GM12801 (cell line): ENCODE measurements around the gene ACOX3.

ENCODE experiments used
- CTCF ChIP-seq: IDR thresholded peaks from one replicate; pipeline ENCODE4 v1.5.1; 2011; ENCODE audit warnings: control low read depth; ENCODE audit not compliant: insufficient read length; ENCODE audit errors: extremely low read depth

The ACOX3 gene

GRCh38 chr4:8381814-8382581, 58.5 kb downstream of the ACOX3 start:
- TF ChIP-seq CTCF, result no peak

DNA sequence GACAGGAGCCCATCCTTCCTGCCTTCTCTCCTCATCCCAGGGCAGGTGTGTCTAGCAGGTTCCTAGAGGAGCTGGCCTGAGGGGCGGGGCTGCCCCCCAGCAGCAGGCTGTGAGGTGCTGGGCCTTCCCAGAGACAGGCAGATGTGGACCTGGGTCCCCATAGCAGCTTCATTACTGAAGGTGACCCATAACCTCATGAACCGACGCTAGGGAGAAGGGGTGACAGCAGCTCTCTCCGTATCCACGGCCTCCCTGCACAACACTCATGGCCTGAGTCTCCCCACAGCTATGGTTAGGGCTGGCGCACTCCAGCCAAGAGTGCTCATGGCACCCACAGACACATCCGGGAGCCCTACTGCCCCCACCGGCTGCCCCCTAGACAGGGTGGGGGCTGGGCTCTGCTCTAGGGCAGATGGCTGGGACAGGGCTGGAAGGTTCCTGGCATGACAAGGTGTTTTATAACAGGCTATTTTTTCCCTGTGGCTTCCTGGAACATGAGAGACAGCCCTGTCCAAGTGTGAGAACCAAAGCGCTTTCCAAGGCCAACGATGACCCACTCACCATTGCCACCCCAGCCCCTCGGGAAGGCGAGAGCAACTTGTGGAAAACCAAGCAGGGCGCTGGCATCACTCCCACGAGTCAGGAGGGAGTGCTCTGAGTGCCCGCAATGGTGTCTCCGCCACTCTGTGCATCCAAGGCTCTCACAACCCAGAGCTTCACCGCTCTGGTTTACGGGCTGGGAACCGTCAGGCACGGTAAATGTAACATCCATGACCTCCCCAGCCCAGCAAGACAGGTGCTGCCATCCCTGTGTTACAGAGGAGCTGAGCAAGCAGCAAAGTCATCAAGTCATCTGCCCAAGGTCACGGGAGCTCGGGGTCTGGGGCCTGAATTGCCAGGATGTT, 59.8 kb downstream of the ACOX3 start:
- TF ChIP-seq CTCF, result no peak

GRCh38 chr4:8379771-8380170, 60.8 kb downstream of the ACOX3 start:
- no peak for TF ChIP-seq CTCF

DNA sequence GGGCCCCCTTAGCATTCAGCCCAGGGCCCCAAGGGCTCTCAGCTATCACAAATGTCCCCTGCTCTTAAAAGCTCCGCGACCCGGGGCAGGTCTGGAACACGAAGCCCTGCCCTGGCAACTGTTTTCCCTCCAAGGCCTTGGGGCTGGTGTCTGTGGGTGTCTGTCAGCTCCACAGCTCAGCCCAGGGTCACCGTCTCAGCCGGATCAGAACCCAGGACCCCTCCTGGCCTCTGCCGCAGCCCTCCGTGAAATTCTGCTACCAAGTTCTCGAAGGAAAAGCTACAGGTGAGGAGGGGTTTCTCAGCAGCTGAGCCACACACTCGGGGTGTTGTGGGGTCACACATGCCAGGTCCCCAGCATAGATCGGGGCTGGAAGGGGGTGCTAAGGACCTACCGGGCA, 61.2 kb downstream of the ACOX3 start:
- TF ChIP-seq CTCF, result no peak

DNA sequence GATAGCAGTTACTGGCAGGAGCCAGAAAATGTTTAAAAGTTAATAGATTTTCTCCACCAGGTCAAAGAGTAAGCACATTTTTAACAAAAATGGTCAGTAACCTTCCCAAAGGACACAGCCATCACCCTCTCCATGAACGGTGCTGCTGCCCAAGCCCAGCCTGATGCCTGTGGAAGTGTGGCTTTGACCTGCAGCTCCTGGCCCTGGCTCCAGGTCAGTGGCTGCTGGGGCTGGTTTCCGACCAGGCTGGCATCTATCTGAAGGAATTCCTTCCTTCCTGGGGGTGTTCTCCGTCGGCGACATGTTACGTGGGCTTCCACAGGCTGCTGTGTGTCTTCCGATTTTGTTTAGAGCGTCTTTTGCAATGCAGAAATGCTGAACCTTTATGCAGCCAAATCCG, 61.7 kb downstream of the ACOX3 start:
- TF ChIP-seq CTCF, result no peak

- TF ChIP-seq CTCF, result no peak
Measured at GRCh38 chr4:8378101-8378724, 62.3 kb downstream of the ACOX3 start.
